ENCODE data around the gene TRIM25.
"Not testable (repeated sequence)": the region's sequence is repeated elsewhere in the genome, so short reads cannot be mapped to it uniquely, and the experiment has no call there.

TRIM25 gene

GRCh38 chr17:56945938-56946505 is 32.2 kb upstream of the TRIM25 start:
- Histone ChIP-seq H3K4me3 (ENCODE audit: low read depth in 1 of 2, low read length in 2 of 2) (no peak overlapping the region), H2AFZ (ENCODE audit: low read depth, low read length) (no peak overlapping the region), H3K9ac (ENCODE audit: low read depth, low read length) (no peak overlapping the region), H3K79me2 (ENCODE audit: insufficient read depth, low read length) (peaks cover 6% of the 10 kb centered on the region), H3K27me3 (ENCODE audit: insufficient read depth, low read length, poor library complexity) (no peaks in the 10 kb centered on the region), H4K20me1 (ENCODE audit: insufficient read depth, low read length) (peaks cover 5% of the 10 kb centered on the region), H3K9me3 (ENCODE audit: insufficient read depth, low read length, severe bottlenecking) (no peaks in the 10 kb centered on the region), H3K36me3 (ENCODE audit: insufficient read depth, low read length) (peaks cover 91% of the 10 kb centered on the region), H3K4me2 (ENCODE audit: insufficient read depth, low read length) (no peak overlapping the region), H3K27ac (ENCODE audit: low read length) (no peak overlapping the region), H3K4me1 (ENCODE audit: insufficient read depth, low read length) (no peaks in the 10 kb centered on the region)
- no peak for DNase-seq
- ATAC-seq (ENCODE audit: insufficient read depth, low read depth), result no peak
- no peak for TF ChIP-seq EZH2 (IDR thresholded peaks at IDR 0.05; ENCODE audit: borderline replicate concordance, low read depth, low read length, severe bottlenecking)
- no peak for TF ChIP-seq CTCF (IDR thresholded peaks at IDR 0.05; ENCODE audit: borderline replicate concordance, extremely low read depth, low read length, poor library complexity, severe bottlenecking)

- no peak for DNase-seq
- no peak overlapping the region for H3K4me3 ChIP-seq (ENCODE audit: low read depth in 1 of 2, low read length in 2 of 2)
- no peak overlapping the region for H3K27ac ChIP-seq (ENCODE audit: low read length)
- no peak overlapping the region for H3K9ac ChIP-seq (ENCODE audit: low read depth, low read length)
- no peak overlapping the region for H2AFZ ChIP-seq (ENCODE audit: low read depth, low read length)
- no peak overlapping the region for H3K4me2 ChIP-seq (ENCODE audit: insufficient read depth, low read length)
- TF ChIP-seq CTCF (IDR thresholded peaks at IDR 0.05; ENCODE audit: borderline replicate concordance, extremely low read depth, low read length, poor library complexity, severe bottlenecking) (no peak), EZH2 (IDR thresholded peaks at IDR 0.05; ENCODE audit: borderline replicate concordance, low read depth, low read length, severe bottlenecking) (no peak)
- peaks cover 2% of the 10 kb centered on the region; the same call in 1 of the 2 replicates for H4K20me1 ChIP-seq (ENCODE audit: insufficient read depth, low read length)
- no peaks in the 10 kb centered on the region for H3K4me1 ChIP-seq (ENCODE audit: insufficient read depth, low read length)
- ATAC-seq (ENCODE audit: insufficient read depth, low read depth), result no peak
- H3K36me3 ChIP-seq (ENCODE audit: insufficient read depth, low read length), result peaks cover 91% of the 10 kb centered on the region
- no peaks in the 10 kb centered on the region for H3K27me3 ChIP-seq (ENCODE audit: insufficient read depth, low read length, poor library complexity)
- no peaks in the 10 kb centered on the region for H3K79me2 ChIP-seq (ENCODE audit: insufficient read depth, low read length)
- H3K9me3 ChIP-seq (ENCODE audit: insufficient read depth, low read length, severe bottlenecking), result no peaks in the 10 kb centered on the region
Observed at GRCh38 chr17:56943505-56944125, 29.8 kb upstream of the TRIM25 start.

DNA sequence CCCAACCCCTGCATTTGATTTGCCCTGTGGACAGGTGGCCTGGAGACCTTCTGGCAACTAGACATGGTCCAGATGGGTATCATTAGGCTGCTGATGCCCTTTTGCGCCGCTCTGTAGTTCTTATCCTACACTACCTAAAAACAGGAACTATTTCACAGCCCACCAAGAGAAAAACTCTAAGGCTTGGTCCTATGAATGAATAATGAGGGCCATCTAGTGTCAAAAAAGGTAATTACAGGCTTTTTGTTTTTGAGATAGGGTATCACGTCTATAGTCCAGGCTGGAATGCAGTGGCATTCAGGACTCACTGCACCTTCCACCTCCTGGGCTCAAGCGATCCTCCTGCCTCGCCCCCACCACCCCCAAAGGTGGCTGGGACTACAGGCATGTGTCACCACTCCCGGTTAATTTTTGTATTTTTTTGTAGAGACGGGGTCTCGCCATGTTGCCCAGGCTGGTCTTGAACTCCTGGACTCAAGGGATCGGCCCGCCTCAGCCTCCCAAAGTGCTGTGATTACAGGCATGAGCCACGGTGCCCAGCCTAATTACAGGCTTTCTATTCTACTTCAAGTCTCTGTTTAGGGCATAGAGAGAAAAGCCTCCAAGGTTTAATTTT is 26.1 kb upstream of the TRIM25 start:
- DNase-seq, result no peak

DNA sequence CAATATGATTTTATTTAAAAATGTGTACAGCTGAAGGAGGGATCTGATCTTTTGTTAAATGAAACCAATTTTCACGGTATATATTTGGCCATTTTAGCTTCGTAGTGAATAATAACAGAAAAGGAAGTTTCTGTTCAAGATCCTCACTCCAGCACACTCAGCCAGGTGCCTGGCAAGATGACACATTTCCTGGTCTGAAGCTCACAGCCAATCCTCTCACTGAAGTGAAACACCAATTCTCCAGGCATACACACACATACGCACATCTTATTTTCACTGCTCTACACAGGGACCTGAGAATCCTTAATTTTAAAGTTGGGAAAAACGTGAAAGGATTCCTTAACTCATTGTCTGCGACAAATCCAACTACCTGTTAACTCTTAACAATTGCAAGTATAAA is 24.4 kb upstream of the TRIM25 start:
- H3K36me3 ChIP-seq (ENCODE audit: insufficient read depth, low read length), result peaks cover 92% of the 10 kb centered on the region
- H2AFZ ChIP-seq (ENCODE audit: low read depth, low read length); H3K9ac ChIP-seq (ENCODE audit: low read depth, low read length): not testable (repeated sequence)

More for the DNA sequence above, 26.1 kb upstream of the TRIM25 start:
- Histone ChIP-seq H3K9ac (ENCODE audit: low read depth, low read length) (no peak overlapping the region), H3K4me1 (ENCODE audit: insufficient read depth, low read length) (no peaks in the 10 kb centered on the region), H3K27ac (ENCODE audit: low read length) (no peak overlapping the region), H4K20me1 (ENCODE audit: insufficient read depth, low read length) (no peaks in the 10 kb centered on the region), H3K4me2 (ENCODE audit: insufficient read depth, low read length) (no peak overlapping the region), H3K9me3 (ENCODE audit: insufficient read depth, low read length, severe bottlenecking) (no peaks in the 10 kb centered on the region), H3K79me2 (ENCODE audit: insufficient read depth, low read length) (no peaks in the 10 kb centered on the region), H3K36me3 (ENCODE audit: insufficient read depth, low read length) (peaks cover 95% of the 10 kb centered on the region), H3K27me3 (ENCODE audit: insufficient read depth, low read length, poor library complexity) (no peaks in the 10 kb centered on the region), H2AFZ (ENCODE audit: low read depth, low read length) (no peak overlapping the region), H3K4me3 (ENCODE audit: low read depth in 1 of 2, low read length in 2 of 2) (no peak overlapping the region)
- peak; percentile 84 for TF ChIP-seq CTCF (IDR thresholded peaks at IDR 0.05; ENCODE audit: borderline replicate concordance, extremely low read depth, low read length, poor library complexity, severe bottlenecking)
- TF ChIP-seq EZH2 (IDR thresholded peaks at IDR 0.05; ENCODE audit: borderline replicate concordance, low read depth, low read length, severe bottlenecking), result no peak
- peak; percentile 91 for ATAC-seq (ENCODE audit: insufficient read depth, low read depth)

More for the DNA sequence above, 24.4 kb upstream of the TRIM25 start:
- not testable (repeated sequence) for H3K4me3 ChIP-seq (ENCODE audit: low read depth in 1 of 2, low read length in 2 of 2); H3K27ac ChIP-seq (ENCODE audit: low read length); H3K79me2 ChIP-seq (ENCODE audit: insufficient read depth, low read length); H4K20me1 ChIP-seq (ENCODE audit: insufficient read depth, low read length); H3K27me3 ChIP-seq (ENCODE audit: insufficient read depth, low read length, poor library complexity); DNase-seq; H3K4me2 ChIP-seq (ENCODE audit: insufficient read depth, low read length); H3K4me1 ChIP-seq (ENCODE audit: insufficient read depth, low read length); ATAC-seq (ENCODE audit: insufficient read depth, low read depth); H3K9me3 ChIP-seq (ENCODE audit: insufficient read depth, low read length, severe bottlenecking)

Data from DND-41 (cell line).